NCI-H345 (cell line): ENCODE data around the gene FGF1.
A peak's percentile ranks its signal among the peaks of the same experiment; 100 is the strongest.

Experiments used
- DNase-seq: peaks from one replicate; lab custom pipeline; 2025; lab: John Stamatoyannopoulos, UW

FGF1 gene

GRCh38 chr5:142696379-142696778 lies 10.5 kb upstream of the FGF1 start:
- DNase-seq, result no peak

GRCh38 chr5:142694092-142694856 lies 8.4 kb upstream of the FGF1 start:
- DNase-seq, result no peak

GRCh38 chr5:142692321-142692894 lies 6.5 kb upstream of the FGF1 start:
- no peak for DNase-seq

GRCh38 chr5:142690667-142691066 lies 4.8 kb upstream of the FGF1 start:
- DNase-seq, result no peak

- no peak for DNase-seq
Observed at GRCh38 chr5:142689081-142689480, 3.2 kb upstream of the FGF1 start.

GRCh38 chr5:142688281-142688989 lies 2.5 kb upstream of the FGF1 start:
- no peak for DNase-seq

- DNase-seq, result no peak
Observed at GRCh38 chr5:142686968-142687367, 1.1 kb upstream of the FGF1 start.

GRCh38 chr5:142686210-142686734 lies 382 bp upstream of the FGF1 start:
- no peak for DNase-seq

- DNase-seq, result peak; percentile 30
Observed at GRCh38 chr5:142684508-142685041, 1.3 kb downstream of the FGF1 start.

- DNase-seq, result no peak
Observed at GRCh38 chr5:142683881-142684505, 1.9 kb downstream of the FGF1 start.

GRCh38 chr5:142683116-142683515 lies 2.8 kb downstream of the FGF1 start:
- DNase-seq, result no peak

GRCh38 chr5:142680605-142681259 lies 5.2 kb downstream of the FGF1 start:
- DNase-seq, result peak; percentile 25

GRCh38 chr5:142679744-142680143 lies 6.1 kb downstream of the FGF1 start:
- no peak for DNase-seq

GRCh38 chr5:142678529-142678928 lies 7.4 kb downstream of the FGF1 start:
- no peak for DNase-seq

- no peak for DNase-seq
Observed at GRCh38 chr5:142677198-142677597, 8.7 kb downstream of the FGF1 start.

- DNase-seq, result no peak
Observed at GRCh38 chr5:142676318-142676717, 9.6 kb downstream of the FGF1 start.

GRCh38 chr5:142674531-142675469 lies 11.1 kb downstream of the FGF1 start:
- DNase-seq, result no peak

GRCh38 chr5:142671801-142672200 lies 14.1 kb downstream of the FGF1 start:
- no peak for DNase-seq

GRCh38 chr5:142671266-142671665 lies 14.6 kb downstream of the FGF1 start:
- no peak for DNase-seq

- DNase-seq, result no peak
Observed at GRCh38 chr5:142670804-142671203, 15.1 kb downstream of the FGF1 start.

- no peak for DNase-seq
Observed at GRCh38 chr5:142669477-142669876, 16.4 kb downstream of the FGF1 start.
